Right atrium auricular region (tissue), 2 donors: ENCODE measurements around the gene SFSWAP. TPM values are rescaled to one million over a fixed set of nuclear protein-coding genes. Genes with fewer than 3 reads are reported as not detected.

Experiments
- DNase-seq: peaks from one replicate; pipeline ENCODE4 v3.0.0-alpha.2; 2019; ENCODE audit warnings: low spot score
- H3K27ac ChIP-seq, 2 donors: fragments of 200-600 bp; sonication (generic); 1 replicate in 1 of 2; 2 replicates in 1 of 2; pipeline ENCODE4 v1.5.1; 2016 to 2019
- H3K27me3 ChIP-seq, 2 donors: fragments of 200-600 bp; sonication (generic); one replicate each; pipeline versions ENCODE4 v1.5.1 to v1.6.0; 2017 to 2019
- H3K36me3 ChIP-seq: fragments of 200-600 bp; sonication (generic); one replicate; pipeline ENCODE4 v1.5.1; 2016
- H3K4me1 ChIP-seq, 2 donors: fragments of 200-600 bp; sonication (generic); one replicate each; pipeline versions ENCODE4 v1.5.1 to v1.6.0; 2017 to 2019
- H3K4me3 ChIP-seq, 2 donors: fragments of 200-600 bp; sonication (generic); 1 replicate in 1 of 2; 2 replicates in 1 of 2; pipeline ENCODE4 v1.5.1; 2017 to 2019; ENCODE audit warnings: mild to moderate bottlenecking in 1 of 2, moderate library complexity in 1 of 2
- H3K9me3 ChIP-seq, 2 donors: fragments of 200-600 bp; sonication (generic); one replicate each; pipeline ENCODE4 v1.5.1; 2019
- CTCF ChIP-seq, 2 donors: fragments of 200-600 bp; sonication (generic); IDR thresholded peaks; one replicate each; pipeline ENCODE4 v1.5.1; 2019; ENCODE audit warnings: antibody characterized with exemption in 2 of 2
- total RNA-seq, 2 donors: library from RNA; depleted of rRNA; stranded (reverse); fragments of >200 nt; gene quantifications; one replicate each; pipeline ENCODE4 v1.1.0, GENCODE V29; 2016

SFSWAP gene
- total RNA-seq, 2 donors from 2014 or later = 11.4 to 12.3 TPM

GRCh38 chr12:131795690-131796410 is 85.0 kb downstream of the SFSWAP start:
- Histone ChIP-seq H3K27me3 (no peaks in the 10 kb centered on the region), H3K4me3 (no peak overlapping the region), H3K27ac (no peak overlapping the region), H3K36me3 (peaks cover 55% of the 10 kb centered on the region), H3K9me3 (no peaks in the 10 kb centered on the region), H3K4me1 (no peaks in the 10 kb centered on the region)
- no peak for DNase-seq
- no peak for TF ChIP-seq CTCF (IDR thresholded peaks at IDR 0.05)

- Histone ChIP-seq H3K4me3 (no peak overlapping the region), H3K36me3 (peaks cover 51% of the 10 kb centered on the region), H3K9me3 (no peaks in the 10 kb centered on the region), H3K27me3 (no peaks in the 10 kb centered on the region), H3K27ac (no peak overlapping the region), H3K4me1 (no peaks in the 10 kb centered on the region)
- TF ChIP-seq CTCF (IDR thresholded peaks at IDR 0.05) = no peak
- no peak for DNase-seq
These were observed 85.5 kb downstream of the SFSWAP start for GRCh38 chr12:131796411-131796736.

- Histone ChIP-seq H3K27ac (no peak overlapping the region), H3K9me3 (no peaks in the 10 kb centered on the region), H3K4me3 (no peak overlapping the region), H3K27me3 (no peaks in the 10 kb centered on the region), H3K36me3 (peaks cover 47% of the 10 kb centered on the region), H3K4me1 (no peaks in the 10 kb centered on the region)
- TF ChIP-seq CTCF (IDR thresholded peaks at IDR 0.05) = no peak
- no peak for DNase-seq
These were observed 86.1 kb downstream of the SFSWAP start for GRCh38 chr12:131796754-131797587.

DNA sequence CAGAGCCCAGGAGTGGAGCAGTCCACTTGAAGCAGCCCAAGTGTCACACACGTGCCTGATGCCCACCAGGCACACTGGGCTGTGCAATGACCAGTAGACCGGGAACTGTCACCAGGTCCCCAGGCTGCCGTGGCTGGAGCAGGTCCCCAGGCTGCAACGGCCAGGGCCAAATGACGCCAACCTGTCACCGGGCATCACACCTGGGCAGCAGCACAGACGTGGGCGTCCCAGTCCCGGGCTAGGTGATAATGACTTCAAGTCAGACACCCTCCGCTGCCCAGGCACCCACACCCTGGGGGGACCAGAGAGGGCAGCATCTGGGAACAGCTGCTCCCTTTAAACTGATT is 86.7 kb downstream of the SFSWAP start:
- Histone ChIP-seq H3K4me1 (no peaks in the 10 kb centered on the region), H3K36me3 (peaks cover 48% of the 10 kb centered on the region), H3K4me3 (no peak overlapping the region), H3K27ac (no peak overlapping the region), H3K9me3 (no peaks in the 10 kb centered on the region), H3K27me3 (no peaks in the 10 kb centered on the region)
- no peak for TF ChIP-seq CTCF (IDR thresholded peaks at IDR 0.05)
- DNase-seq = no peak

GRCh38 chr12:131799195-131799594 is 88.3 kb downstream of the SFSWAP start:
- no peak overlapping the region for H3K27ac ChIP-seq
- no peak overlapping the region for H3K4me3 ChIP-seq
- peaks cover 42% of the 10 kb centered on the region for H3K36me3 ChIP-seq
- no peak for DNase-seq
- peaks cover 0 to 3% of the 10 kb centered on the region in 2 donors for H3K4me1 ChIP-seq
- TF ChIP-seq CTCF (IDR thresholded peaks at IDR 0.05) = no peak
- no peaks in the 10 kb centered on the region for H3K27me3 ChIP-seq
- no peaks in the 10 kb centered on the region for H3K9me3 ChIP-seq
